Peyer's patch (tissue), 4 donors: Measurements from ENCODE around the gene MPZL3. TPM values are rescaled to one million over a fixed set of nuclear protein-coding genes. Genes with fewer than 3 reads are reported as not detected.

ENCODE experiments used
- DNase-seq, 3 donors: peaks; one replicate each; pipeline ENCODE4 v3.0.0-alpha.2; 2017 to 2019
- H3K27ac ChIP-seq, 4 donors: fragments of 200-600 bp; sonication (generic); one replicate each; pipeline ENCODE4 v1.5.1; 2016 to 2019
- H3K27me3 ChIP-seq, 2 donors: fragments of 200-600 bp; sonication (generic); one replicate each; pipeline ENCODE4 v1.5.1; 2019
- H3K36me3 ChIP-seq, 3 donors: fragments of 200-600 bp; sonication (generic); one replicate each; pipeline ENCODE4 v1.5.1; 2016 to 2019
- H3K4me1 ChIP-seq, 4 donors: fragments of 200-600 bp; sonication (generic); one replicate each; pipeline ENCODE4 v1.5.1; 2016 to 2019
- H3K4me3 ChIP-seq, 4 donors: fragments of 200-600 bp; sonication (generic); 1 replicate in 3 of 4; 2 replicates in 1 of 4; pipeline ENCODE4 v1.5.1; 2016 to 2019; ENCODE audit warnings: mild to moderate bottlenecking in 1 of 4
- H3K9me3 ChIP-seq, 4 donors: fragments of 200-600 bp; sonication (generic); one replicate each; pipeline ENCODE4 v1.5.1; 2016 to 2019; ENCODE audit warnings: mild to moderate bottlenecking in 1 of 4
- POLR2A ChIP-seq, 2 donors: fragments of 450-650 bp; IDR thresholded peaks; one replicate each; pipeline ENCODE4 v1.5.1; 2017; ENCODE audit warnings: antibody characterized with exemption in 2 of 2, mild to moderate bottlenecking in 2 of 2, moderate library complexity in 2 of 2
- total RNA-seq, 4 donors: library from RNA; depleted of rRNA; stranded (reverse); fragments of >200 nt; gene quantifications; one replicate each; pipeline ENCODE4 v1.1.0, GENCODE V29; 2016
- TF ChIP-seq, protein P1 (sequence below), 6 experiments: fragments of 450-650 bp in 4 of 6; fragments of 200-600 bp in 2 of 6; sonication (generic) in 1 of 6; IDR thresholded peaks; one replicate each; pipeline ENCODE4 v1.5.1; 2017 to 2019; ENCODE audit warnings: antibody characterized with exemption in 6 of 6, mild to moderate bottlenecking in 3 of 6, moderate library complexity in 1 of 6

The MPZL3 gene
- total RNA-seq, 4 donors from 2014 or later: 0.83 to 15.4 (median 7.8) TPM

- Histone ChIP-seq H3K36me3 (no peaks in the 10 kb centered on the region), H3K27ac (peak overlapping the region in 3 of 4 donors; percentile 41 to 74 (median 73)), H3K4me3 (peak overlapping the region in 1 of 4 donors; percentile 21), H3K27me3 (no peaks in the 10 kb centered on the region), H3K4me1 (peaks cover 0 to 16% (median 4%) of the 10 kb centered on the region in 4 donors), H3K9me3 (no peaks in the 10 kb centered on the region)
- DNase-seq: no peak
- no peak for TF ChIP-seq POLR2A (IDR thresholded peaks at IDR 0.05)
- TF ChIP-seq, protein P1, sequence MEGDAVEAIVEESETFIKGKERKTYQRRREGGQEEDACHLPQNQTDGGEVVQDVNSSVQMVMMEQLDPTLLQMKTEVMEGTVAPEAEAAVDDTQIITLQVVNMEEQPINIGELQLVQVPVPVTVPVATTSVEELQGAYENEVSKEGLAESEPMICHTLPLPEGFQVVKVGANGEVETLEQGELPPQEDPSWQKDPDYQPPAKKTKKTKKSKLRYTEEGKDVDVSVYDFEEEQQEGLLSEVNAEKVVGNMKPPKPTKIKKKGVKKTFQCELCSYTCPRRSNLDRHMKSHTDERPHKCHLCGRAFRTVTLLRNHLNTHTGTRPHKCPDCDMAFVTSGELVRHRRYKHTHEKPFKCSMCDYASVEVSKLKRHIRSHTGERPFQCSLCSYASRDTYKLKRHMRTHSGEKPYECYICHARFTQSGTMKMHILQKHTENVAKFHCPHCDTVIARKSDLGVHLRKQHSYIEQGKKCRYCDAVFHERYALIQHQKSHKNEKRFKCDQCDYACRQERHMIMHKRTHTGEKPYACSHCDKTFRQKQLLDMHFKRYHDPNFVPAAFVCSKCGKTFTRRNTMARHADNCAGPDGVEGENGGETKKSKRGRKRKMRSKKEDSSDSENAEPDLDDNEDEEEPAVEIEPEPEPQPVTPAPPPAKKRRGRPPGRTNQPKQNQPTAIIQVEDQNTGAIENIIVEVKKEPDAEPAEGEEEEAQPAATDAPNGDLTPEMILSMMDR (IDR thresholded peaks at IDR 0.05): no peak
Observed at GRCh38 chr11:118214210-118214914, 37.8 kb downstream of the MPZL3 start.

- TF ChIP-seq, protein P1 (IDR thresholded peaks at IDR 0.05): no peak
- TF ChIP-seq POLR2A (IDR thresholded peaks at IDR 0.05): no peak
Observed at GRCh38 chr11:118213781-118214180, 38.4 kb downstream of the MPZL3 start.

DNA sequence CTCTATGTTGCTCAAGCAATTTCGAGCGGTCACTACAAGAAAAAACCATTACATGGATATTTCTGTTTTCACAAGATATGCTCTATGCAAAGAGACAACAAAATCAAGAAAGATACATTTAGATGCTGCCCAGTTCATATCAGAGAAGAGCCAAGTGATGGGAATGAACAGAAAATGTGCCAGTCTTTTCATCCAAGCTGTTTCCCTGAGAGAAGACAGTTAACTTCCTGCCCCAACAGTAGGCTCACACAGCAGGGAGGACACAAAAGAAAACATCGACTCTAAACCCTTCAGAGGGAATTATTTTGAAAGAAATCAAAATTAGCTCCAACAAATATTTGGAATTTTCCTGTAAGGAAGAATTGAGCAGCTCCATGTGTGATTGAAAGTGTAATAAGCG lies 39.0 kb downstream of the MPZL3 start:
- Histone ChIP-seq H3K4me3 (no peak overlapping the region), H3K27me3 (no peaks in the 10 kb centered on the region), H3K27ac (peak overlapping the region in 3 of 4 donors; percentile 41 to 74 (median 65)), H3K9me3 (no peaks in the 10 kb centered on the region), H3K36me3 (no peaks in the 10 kb centered on the region), H3K4me1 (peaks cover 0 to 16% (median 4%) of the 10 kb centered on the region in 4 donors)
- TF ChIP-seq POLR2A (IDR thresholded peaks at IDR 0.05): no peak
- TF ChIP-seq, protein P1 (IDR thresholded peaks at IDR 0.05): no peak
- no peak for DNase-seq

More at GRCh38 chr11:118213781-118214180, 38.4 kb downstream of the MPZL3 start:
- Histone ChIP-seq H3K27me3 (no peaks in the 10 kb centered on the region), H3K4me1 (peaks cover 0 to 16% (median 4%) of the 10 kb centered on the region in 4 donors), H3K36me3 (no peaks in the 10 kb centered on the region), H3K9me3 (no peaks in the 10 kb centered on the region), H3K4me3 (peak overlapping the region in 1 of 4 donors; percentile 21), H3K27ac (peak overlapping the region in 3 of 4 donors; percentile 41 to 74 (median 73))
- no peak for DNase-seq

DNA sequence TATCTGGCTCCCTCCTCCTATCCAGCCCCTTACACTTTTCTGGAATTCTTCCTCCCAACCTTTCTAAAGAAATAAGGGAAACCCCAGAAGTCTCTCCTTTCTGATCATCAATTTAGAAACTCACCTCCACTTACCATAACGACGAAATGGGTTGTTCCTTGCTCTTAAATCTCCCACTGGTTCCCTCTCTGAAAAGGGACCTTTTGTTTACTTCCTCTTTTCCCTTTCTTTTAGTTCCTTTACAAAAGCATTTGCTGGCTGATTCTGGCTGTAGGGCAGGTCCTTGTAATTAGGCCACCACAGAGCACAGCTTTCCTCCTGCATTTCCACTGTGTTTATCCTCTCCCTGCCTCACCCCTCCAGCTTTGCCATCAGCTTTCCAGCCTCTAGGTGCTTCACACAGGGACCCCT lies 39.4 kb downstream of the MPZL3 start:
- TF ChIP-seq, protein P1 (IDR thresholded peaks at IDR 0.05): no peak
- TF ChIP-seq POLR2A (IDR thresholded peaks at IDR 0.05): no peak
- Histone ChIP-seq H3K36me3 (no peaks in the 10 kb centered on the region), H3K4me3 (no peak overlapping the region), H3K9me3 (no peaks in the 10 kb centered on the region), H3K27ac (peak overlapping the region in 2 of 4 donors; percentile 65 to 74), H3K27me3 (no peaks in the 10 kb centered on the region), H3K4me1 (peaks cover 0 to 16% (median 4%) of the 10 kb centered on the region in 4 donors)
- no peak for DNase-seq

- DNase-seq: no peak
- Histone ChIP-seq H3K4me3 (no peak overlapping the region), H3K9me3 (no peaks in the 10 kb centered on the region), H3K27me3 (no peaks in the 10 kb centered on the region), H3K27ac (peak overlapping the region in 1 of 4 donors; percentile 37), H3K4me1 (peaks cover 0 to 16% (median 4%) of the 10 kb centered on the region in 4 donors), H3K36me3 (no peaks in the 10 kb centered on the region)
- TF ChIP-seq POLR2A (IDR thresholded peaks at IDR 0.05): no peak
- TF ChIP-seq, protein P1 (IDR thresholded peaks at IDR 0.05): no peak
Observed at GRCh38 chr11:118212131-118212725, 39.9 kb downstream of the MPZL3 start.
